Umbilical cord (tissue), 2 donors: Measurements from ENCODE around the gene IFNA6. TPM values are rescaled to one million over a fixed set of nuclear protein-coding genes. Genes with fewer than 3 reads are reported as not detected.
"Not testable (repeated sequence)": the region's sequence is repeated elsewhere in the genome, so short reads cannot be mapped to it uniquely, and the experiment has no call there.

Source experiments
- DNase-seq: peaks from one replicate; pipeline ENCODE4 v3.0.0-alpha.2; 2015; ENCODE audit warnings: low spot score
- total RNA-seq: library from RNA; depleted of rRNA; stranded (reverse); fragments of >200 nt; gene quantifications from one replicate; pipeline ENCODE4 v1.2.3, GENCODE V29; 2014; ENCODE audit warnings: low replicate concordance; ENCODE audit not compliant: insufficient read depth

IFNA6 gene
- total RNA-seq: 0.72 TPM

- no peak for DNase-seq
Measured at GRCh38 chr9:21350787-21351186, at the start of gene IFNA6. TSS of gene IFNA6 (minus strand) at chr9:21350887. CDS start at chr9:21350887, 0 bp downstream.

- no peak for DNase-seq
Measured at GRCh38 chr9:21399956-21400355, 49.3 kb upstream of the IFNA6 start.

GRCh38 chr9:21398955-21399489 lies 48.3 kb upstream of the IFNA6 start:
- no peak for DNase-seq

- DNase-seq: peak; percentile 22
Measured at GRCh38 chr9:21395778-21396717, 45.4 kb upstream of the IFNA6 start.

GRCh38 chr9:21392270-21392669 lies 41.6 kb upstream of the IFNA6 start:
- DNase-seq: no peak

GRCh38 chr9:21385131-21385670 lies 34.5 kb upstream of the IFNA6 start, which contains the start of gene IFNA2:
TSS of gene IFNA2 (minus strand) at chr9:21385398. CDS start at chr9:21385329, 69 bp downstream.
- DNase-seq: no peak

- DNase-seq: no peak
Measured at GRCh38 chr9:21383627-21384026, 32.9 kb upstream of the IFNA6 start.

GRCh38 chr9:21381448-21382339 lies 31.0 kb upstream of the IFNA6 start:
- peak; percentile 21 for DNase-seq

GRCh38 chr9:21371467-21371866 lies 20.8 kb upstream of the IFNA6 start:
- not testable (repeated sequence) for DNase-seq

- DNase-seq: no peak
Measured at GRCh38 chr9:21367957-21368356, 17.3 kb upstream of the IFNA6 start, which contains the start of gene IFNA13. TSS of gene IFNA13 (minus strand) at chr9:21368057. CDS start at chr9:21368010, 47 bp downstream.

GRCh38 chr9:21367169-21367568 lies 16.5 kb upstream of the IFNA6 start:
- not testable (repeated sequence) for DNase-seq

GRCh38 chr9:21362287-21362686 lies 11.6 kb upstream of the IFNA6 start:
- no peak for DNase-seq

GRCh38 chr9:21357479-21358460 lies 7.1 kb upstream of the IFNA6 start:
- DNase-seq: peak; percentile 15

GRCh38 chr9:21348430-21348970 lies 2.2 kb downstream of the IFNA6 start:
- DNase-seq: no peak

GRCh38 chr9:21340735-21341134 lies 10.0 kb downstream of the IFNA6 start:
- DNase-seq: no peak

GRCh38 chr9:21336457-21336856 lies 14.2 kb downstream of the IFNA6 start:
- DNase-seq: no peak

- DNase-seq: peak; percentile 96
Measured at GRCh38 chr9:21334701-21335632, 15.7 kb downstream of the IFNA6 start, which contains the start of gene KLHL9. TSS of gene KLHL9 (minus strand) at chr9:21335404. CDS start at chr9:21334859, 545 bp downstream.

GRCh38 chr9:21333226-21333625 lies 17.5 kb downstream of the IFNA6 start:
- DNase-seq: no peak
